GM21619 (cell line): Measurements from ENCODE around the gene CNTNAP2.
"Not testable (repeated sequence)": the region's sequence is repeated elsewhere in the genome, so short reads cannot be mapped to it uniquely, and the experiment has no call there.

Experiments used
- ATAC-seq: cut with Tn5 transposase; IDR thresholded peaks from one replicate; pipeline ENCODE4 v1.9.1; 2021; ENCODE audit not compliant: unreplicated experiment

Gene CNTNAP2

DNA sequence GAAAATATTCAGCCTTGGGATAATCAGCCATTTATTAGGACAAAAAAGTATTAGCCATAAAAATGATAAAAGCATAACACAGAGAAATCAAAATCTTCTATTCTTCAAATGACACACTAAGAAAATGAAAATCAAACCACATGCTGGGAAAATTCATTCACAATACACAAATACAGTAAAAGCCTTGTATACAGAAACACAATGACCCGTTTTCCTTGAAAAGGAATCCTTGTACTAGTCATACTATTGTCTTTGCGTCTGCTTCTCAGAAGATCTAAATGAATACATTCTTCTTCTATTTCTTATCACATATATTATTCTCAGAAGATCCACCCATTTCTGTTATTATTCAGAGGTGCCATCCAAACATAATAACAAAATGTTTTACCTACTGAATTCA, 749.1 kb downstream of the CNTNAP2 start:
- no peak for ATAC-seq

DNA sequence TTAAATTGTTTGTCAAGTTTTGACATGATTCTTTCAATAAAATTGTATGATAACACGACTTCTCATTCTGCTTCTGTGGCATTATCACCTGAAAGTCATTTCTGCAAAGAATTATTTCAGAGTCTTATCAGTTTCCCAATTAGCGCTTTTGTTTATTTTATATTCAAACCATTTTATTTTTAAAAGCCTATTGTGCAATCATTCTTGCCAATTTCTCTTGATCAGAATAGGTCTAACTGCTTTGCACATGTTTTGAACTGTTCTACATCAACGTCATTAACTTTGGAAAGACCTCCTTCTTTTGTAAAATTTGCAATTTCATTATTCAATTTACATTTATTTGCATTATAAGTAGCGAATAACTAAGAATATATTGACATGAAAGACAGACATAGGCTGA, 758.1 kb downstream of the CNTNAP2 start:
- ATAC-seq: no peak

DNA sequence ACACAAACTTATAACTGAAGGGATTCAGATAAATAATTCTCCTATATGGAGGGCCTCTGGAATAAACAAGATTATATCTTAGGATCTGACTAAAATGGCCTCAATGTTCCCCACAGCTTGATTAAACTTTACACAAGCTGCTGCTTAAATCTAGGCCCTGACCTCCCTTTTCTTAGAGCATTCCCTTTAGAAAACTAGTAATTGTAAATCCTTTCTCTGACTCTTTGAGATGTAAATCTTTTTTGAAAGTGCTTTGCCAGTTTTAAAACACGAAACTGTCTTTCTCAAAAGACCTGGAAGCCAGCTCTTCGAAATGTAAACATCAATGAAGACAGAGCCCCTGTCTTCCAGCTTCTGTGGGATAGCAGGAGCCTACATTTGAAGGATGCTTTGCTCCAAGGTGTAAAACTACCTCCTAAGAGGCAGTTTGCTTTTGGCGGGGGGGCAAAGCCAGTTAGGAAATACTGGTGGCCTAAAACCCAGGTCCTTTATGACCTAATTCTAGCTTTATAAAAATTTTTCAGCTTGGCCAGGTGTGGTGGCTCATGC, 758.7 kb downstream of the CNTNAP2 start:
- ATAC-seq: no peak

DNA sequence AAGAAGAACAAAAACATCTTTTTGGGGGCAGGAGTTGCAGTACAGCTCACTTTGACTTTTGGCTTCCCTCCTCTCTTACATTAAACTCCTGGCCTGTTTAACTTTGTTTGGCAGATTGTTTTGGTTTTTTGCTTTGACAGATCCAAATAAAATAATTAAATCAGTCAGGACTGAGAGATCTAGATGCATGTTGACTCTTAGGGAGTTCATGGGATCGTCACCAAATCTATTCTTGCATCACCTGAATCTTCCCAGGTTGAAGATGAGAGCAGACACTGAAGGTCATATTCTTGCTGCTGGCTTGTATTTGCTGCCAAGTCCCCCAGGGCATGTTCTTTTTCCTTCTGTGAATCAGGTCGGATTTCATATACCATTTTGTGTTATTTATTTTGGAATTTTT, 759.4 kb downstream of the CNTNAP2 start:
- no peak for ATAC-seq

DNA sequence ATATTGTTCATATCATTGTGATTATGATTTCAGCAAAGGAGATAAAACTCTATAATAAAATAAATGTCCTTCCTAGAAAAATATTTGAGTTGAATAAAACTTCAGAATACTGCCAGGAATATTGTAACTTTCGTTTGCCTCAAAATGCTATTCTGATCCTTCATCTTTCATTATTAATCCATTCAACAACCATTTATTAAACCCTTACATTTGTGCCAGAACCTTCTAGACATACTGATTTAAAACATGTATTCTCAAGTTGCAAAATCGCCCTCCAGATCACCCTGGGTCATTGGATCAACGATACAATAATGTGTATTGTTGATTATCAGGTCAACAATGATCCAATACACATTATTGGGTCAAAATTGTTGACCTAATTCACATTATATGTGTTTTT, 759.8 kb downstream of the CNTNAP2 start:
- no peak for ATAC-seq

GRCh38 chr7:146878901-146879300, 762.3 kb downstream of the CNTNAP2 start:
- no peak for ATAC-seq

DNA sequence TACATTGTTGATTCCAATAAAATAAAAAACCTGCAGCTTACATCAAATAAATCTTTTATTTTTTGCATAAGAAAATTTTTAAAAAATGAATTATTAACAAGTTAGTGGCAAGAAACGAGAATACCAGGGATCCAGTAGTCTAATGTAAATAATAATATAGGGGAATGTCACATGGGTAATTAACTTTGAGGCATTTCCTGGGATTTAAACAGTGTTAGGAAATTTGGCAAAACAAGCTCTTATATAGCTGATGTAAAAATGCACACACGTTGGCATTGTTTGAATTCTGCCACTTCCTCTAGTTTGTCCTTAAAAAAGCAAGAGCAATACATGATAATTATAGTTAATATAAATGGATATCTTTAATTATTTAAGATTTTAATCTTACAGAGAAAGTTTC, 768.6 kb downstream of the CNTNAP2 start:
- no peak for ATAC-seq

- no peak for ATAC-seq
These were observed 773.4 kb downstream of the CNTNAP2 start for GRCh38 chr7:146889806-146890555.

DNA sequence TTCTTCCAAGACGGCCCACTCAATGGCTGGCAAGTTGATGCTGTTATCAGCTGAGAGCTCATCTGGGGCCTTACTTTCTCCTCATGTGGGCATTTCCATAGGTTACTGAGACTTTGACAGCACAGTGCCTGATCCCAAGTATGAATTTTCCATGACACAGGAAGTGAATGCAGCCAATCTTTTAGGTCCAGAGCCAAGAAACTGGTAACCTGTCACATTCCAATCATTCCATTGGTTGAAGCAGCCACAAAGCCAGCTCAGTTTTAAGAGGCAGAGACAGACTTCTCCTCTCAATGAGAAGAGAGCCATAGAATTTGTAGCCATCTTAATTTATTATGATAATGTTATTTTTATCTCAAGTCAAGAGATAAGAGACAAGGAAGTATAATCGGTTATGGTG, 775.5 kb downstream of the CNTNAP2 start:
- no peak for ATAC-seq

GRCh38 chr7:146894927-146895326, 778.3 kb downstream of the CNTNAP2 start:
- no peak for ATAC-seq

GRCh38 chr7:146902266-146902665, 785.7 kb downstream of the CNTNAP2 start:
- no peak for ATAC-seq

- no peak for ATAC-seq
These were observed 786.1 kb downstream of the CNTNAP2 start for GRCh38 chr7:146902728-146903127.

- ATAC-seq: not testable (repeated sequence)
These were observed 789.1 kb downstream of the CNTNAP2 start for GRCh38 chr7:146905746-146906145.

GRCh38 chr7:146922782-146923181, 806.2 kb downstream of the CNTNAP2 start:
- ATAC-seq: no peak

GRCh38 chr7:146926841-146927240, 810.2 kb downstream of the CNTNAP2 start:
- ATAC-seq: no peak

GRCh38 chr7:146937836-146938235, 821.2 kb downstream of the CNTNAP2 start:
- ATAC-seq: no peak

DNA sequence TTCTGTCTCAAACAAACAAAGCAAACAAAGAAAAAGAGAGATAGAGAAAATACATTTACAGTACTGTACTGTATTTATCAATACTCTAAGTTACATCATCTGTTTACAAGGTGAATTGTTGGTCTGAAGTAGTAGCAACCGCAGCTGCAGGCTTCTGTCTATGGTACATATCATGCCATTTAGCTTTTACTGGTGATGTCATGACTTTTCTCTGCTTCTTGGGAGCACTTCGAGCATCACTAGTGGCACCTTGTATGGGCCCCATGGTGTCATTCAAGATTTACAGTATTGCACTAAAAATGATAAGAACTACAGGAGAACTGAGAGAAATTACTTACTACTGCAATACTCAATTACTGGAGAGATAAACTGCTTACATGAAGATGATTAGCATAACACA, 826.9 kb downstream of the CNTNAP2 start:
- ATAC-seq: no peak

DNA sequence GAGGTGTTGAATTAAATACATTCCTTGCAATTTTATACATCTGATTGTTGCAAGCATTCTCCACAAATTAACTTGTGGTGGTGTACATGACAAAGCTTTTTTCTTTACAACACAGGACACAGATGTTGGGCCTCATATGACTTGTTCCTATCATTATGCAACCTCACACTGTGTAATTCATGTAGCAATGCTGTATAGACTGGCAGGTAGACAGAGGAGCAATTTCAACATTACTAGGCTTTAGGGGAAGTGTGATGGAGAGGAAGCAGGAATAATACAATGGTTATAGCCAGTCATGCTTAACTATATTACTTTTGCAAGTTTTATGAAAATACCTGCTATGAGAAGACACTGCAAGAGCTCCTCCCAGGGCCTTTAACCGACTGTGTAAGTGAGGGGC, 832.1 kb downstream of the CNTNAP2 start:
- ATAC-seq: no peak

- ATAC-seq: no peak
These were observed 839.7 kb downstream of the CNTNAP2 start for GRCh38 chr7:146956321-146956720.

- no peak for ATAC-seq
These were observed 840.3 kb downstream of the CNTNAP2 start for GRCh38 chr7:146956853-146957252.

GRCh38 chr7:146960773-146961391, 844.3 kb downstream of the CNTNAP2 start:
- no peak for ATAC-seq

DNA sequence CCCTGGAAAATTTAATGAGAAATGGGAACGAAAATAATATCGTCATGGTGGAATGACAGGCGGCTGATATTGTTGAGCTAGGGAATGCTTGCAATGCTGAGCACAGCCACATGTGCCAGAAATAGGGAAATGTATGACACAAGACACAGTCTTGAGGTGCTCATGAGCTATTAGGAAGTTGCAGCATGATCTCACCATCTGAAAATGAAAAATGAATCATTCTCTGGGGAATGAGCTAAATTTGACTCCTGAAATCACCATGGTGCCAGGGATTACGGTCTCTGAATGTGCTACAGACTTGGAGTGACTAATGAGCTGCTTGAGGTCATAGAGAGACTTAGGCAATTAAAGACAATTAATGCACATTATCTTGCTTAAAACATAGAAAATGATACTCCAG, 845.0 kb downstream of the CNTNAP2 start:
- ATAC-seq: no peak
